ENCODE data around the gene OTOP2.

Gene OTOP2, protein sequence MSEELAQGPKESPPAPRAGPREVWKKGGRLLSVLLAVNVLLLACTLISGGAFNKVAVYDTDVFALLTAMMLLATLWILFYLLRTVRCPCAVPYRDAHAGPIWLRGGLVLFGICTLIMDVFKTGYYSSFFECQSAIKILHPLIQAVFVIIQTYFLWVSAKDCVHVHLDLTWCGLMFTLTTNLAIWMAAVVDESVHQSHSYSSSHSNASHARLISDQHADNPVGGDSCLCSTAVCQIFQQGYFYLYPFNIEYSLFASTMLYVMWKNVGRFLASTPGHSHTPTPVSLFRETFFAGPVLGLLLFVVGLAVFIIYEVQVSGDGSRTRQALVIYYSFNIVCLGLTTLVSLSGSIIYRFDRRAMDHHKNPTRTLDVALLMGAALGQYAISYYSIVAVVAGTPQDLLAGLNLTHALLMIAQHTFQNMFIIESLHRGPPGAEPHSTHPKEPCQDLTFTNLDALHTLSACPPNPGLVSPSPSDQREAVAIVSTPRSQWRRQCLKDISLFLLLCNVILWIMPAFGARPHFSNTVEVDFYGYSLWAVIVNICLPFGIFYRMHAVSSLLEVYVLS

GRCh38 chr17:74924250-74924948, at the start of gene OTOP2:
Gene OTOP2, plus strand, starts transcription at chr17:74924273. Its CDS starts 360 bp downstream, at chr17:74924633.
- peak; percentile 6 for DNase-seq

DNA sequence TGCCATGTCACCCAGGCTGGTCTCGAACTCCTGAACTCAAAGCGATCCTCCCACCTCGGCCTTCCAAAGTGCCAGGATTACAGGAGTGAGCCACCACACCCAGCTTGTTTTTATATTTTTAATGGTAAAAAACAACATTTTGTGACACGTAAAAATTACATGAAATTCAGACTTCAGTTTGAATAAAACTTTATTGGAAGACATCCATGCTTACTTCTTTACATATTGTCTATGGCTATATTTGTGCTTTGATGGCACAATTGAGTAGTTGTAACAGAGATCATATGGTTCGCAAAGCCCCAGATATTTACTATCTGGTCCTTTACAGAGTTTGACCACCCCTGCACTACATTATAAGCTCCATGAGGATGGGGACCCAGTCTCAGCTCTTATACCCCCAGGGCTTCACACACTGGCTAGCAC, 49.4 kb upstream of the OTOP2 start:
- no peak for DNase-seq

- DNase-seq = no peak
Measured at GRCh38 chr17:74875155-74875976, 48.7 kb upstream of the OTOP2 start.

GRCh38 chr17:74875977-74876593, 48.0 kb upstream of the OTOP2 start:
- no peak for DNase-seq

GRCh38 chr17:74877592-74878548, 46.2 kb upstream of the OTOP2 start:
- no peak for DNase-seq

GRCh38 chr17:74878658-74879057, 45.4 kb upstream of the OTOP2 start:
- no peak for DNase-seq

DNA sequence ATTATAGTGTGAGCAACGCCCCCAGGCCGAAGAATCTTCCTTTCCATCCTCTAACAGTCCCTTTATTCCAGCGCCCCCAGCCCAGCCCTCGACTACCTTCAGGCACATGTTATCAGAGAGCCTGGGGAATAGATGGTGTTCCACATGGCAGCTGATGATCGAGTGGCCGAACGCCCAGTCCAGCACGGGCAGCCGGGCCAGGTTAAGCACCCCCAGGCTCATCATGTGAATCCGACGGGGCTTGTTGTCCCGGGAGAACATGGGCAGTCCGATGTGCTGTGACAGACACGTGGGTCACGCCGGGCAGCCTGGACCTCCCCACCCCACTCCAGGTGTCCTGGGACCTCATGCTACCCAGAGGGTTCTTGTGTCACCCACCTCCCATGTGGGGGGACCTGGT, 44.8 kb upstream of the OTOP2 start:
- no peak for DNase-seq

- DNase-seq = no peak
Measured at GRCh38 chr17:74881073-74881472, 43.0 kb upstream of the OTOP2 start.

- no peak for DNase-seq
Measured at GRCh38 chr17:74882517-74883240, 41.4 kb upstream of the OTOP2 start.

DNA sequence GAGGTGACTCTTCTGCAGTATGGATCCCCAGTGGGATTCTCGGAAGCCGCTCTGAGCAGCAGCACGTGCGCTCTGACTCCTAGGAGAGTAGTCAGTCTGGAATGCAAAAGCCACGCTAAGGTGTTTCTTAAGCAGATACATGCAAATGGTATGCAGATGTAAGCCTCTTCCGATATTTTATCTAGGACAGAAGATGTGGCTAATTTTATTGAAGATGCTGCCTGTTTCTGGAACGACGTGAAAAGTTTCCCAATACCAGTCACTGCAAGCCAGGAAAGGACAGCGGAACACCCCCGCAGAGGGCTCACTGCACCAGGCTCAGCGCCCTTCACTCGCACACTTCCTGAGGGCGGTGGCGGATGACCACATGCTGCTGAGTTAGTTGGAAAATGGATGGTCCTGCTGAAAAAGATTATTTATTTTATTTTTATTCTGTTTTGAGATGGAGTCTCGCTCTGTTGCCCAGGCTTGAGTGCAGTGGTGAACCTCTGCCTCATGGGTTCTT, 40.8 kb upstream of the OTOP2 start:
- DNase-seq = no peak

- no peak for DNase-seq
Measured at GRCh38 chr17:74888469-74888868, 35.6 kb upstream of the OTOP2 start.

DNA sequence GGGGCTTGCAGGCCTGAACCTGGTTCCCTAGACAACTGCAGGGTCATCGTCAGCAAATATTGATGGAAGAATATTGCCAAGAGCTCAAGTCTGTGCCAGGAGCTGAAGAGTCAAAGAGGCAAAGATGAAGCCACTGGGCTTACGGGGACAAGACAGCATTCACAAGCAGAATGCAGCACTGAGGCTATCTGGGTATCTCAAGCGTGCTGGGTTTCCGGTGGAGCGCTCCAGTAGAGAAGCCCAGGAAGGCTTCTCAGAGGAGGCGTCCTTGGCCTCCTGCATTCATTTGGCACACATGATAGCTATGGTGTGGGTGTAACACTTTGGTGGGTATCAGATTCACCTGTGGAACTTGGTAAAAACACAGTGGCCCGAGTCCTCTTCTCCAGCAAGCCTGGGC, 33.5 kb upstream of the OTOP2 start:
- DNase-seq = no peak

DNA sequence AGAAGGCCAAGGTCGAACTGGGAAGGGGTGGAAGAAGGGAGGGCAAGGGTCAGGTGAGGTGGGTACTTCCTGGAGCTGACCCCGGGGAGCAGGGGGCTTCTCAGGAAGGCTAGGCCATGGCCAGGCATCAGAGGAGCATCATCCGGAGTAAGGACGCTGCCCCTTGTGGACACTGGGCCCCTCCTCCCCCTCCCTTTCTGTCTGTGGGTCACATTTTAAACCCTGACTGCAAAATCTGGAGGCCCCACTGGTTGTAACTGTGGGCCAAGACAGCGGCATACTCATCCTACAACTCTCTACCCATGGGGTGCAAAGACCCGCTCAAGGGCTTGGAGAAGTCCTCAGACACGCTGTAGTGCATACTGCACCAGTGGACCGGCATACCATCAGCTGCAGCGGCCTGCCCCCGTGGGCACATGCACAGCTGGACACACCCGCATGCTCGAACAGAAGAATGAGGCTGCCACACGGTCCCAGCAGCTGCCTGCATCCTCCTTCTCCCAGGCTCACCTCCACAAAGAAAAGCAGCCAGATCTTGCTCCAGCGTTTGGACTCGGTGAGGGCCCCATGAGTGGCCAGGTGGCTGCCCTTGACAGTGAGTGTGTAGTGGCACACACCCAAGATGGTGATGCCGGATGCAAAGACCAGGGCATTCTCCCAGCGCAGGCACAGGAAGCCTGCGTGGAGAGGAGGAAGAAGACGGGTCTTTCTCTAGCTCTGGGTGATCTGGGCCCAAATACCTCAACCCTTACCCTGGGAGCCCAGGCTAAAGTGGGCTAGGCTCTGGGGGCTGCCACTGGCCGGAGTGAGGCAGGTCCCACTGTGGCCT, 31.8 kb upstream of the OTOP2 start:
- no peak for DNase-seq

GRCh38 chr17:74892974-74893911, 30.8 kb upstream of the OTOP2 start, which contains the start of gene FADS6:
Gene FADS6, minus strand, starts transcription at chr17:74893633. Its CDS starts 38 bp downstream, at chr17:74893595.
- DNase-seq = no peak

GRCh38 chr17:74893936-74894671, 30.0 kb upstream of the OTOP2 start:
- DNase-seq = no peak

GRCh38 chr17:74898376-74898946, 25.6 kb upstream of the OTOP2 start:
- no peak for DNase-seq

- DNase-seq = no peak
Measured at GRCh38 chr17:74900208-74900607, 23.9 kb upstream of the OTOP2 start.
